Raji (cell line): ENCODE data around the gene ZFAND2A.

Source experiments
- POLR2A ChIP-seq: IDR thresholded peaks from 2 replicates; pipeline ENCODE4 v1.6.1; 2011; ENCODE audit warnings: low read depth, low read length, control low read depth; ENCODE audit not compliant: insufficient read depth

The ZFAND2A gene

DNA sequence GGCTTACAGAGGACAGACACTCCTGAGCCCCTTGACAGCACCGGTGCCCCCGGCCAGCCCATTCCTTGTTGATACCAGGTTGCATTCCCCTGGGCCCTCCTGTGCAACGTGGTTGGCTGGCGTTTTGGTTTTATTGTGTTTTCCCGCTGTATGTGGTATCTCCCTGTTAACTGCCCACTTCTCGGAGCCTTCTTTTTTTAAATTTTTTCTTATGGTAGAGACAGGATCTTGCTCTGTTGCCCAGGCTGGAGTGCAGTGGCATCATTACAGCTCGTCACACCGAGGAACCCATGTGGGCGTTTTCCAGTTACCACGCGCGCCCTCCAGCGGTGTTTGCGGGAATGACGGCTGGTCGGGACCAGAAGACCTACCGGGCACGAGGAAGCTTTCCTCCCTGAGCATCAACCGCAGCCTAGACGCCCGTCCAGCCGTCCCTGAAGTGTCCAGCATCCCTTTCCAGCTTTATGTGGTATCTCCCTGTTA lies 16.9 kb upstream of the ZFAND2A start:
- no peak for TF ChIP-seq POLR2A

DNA sequence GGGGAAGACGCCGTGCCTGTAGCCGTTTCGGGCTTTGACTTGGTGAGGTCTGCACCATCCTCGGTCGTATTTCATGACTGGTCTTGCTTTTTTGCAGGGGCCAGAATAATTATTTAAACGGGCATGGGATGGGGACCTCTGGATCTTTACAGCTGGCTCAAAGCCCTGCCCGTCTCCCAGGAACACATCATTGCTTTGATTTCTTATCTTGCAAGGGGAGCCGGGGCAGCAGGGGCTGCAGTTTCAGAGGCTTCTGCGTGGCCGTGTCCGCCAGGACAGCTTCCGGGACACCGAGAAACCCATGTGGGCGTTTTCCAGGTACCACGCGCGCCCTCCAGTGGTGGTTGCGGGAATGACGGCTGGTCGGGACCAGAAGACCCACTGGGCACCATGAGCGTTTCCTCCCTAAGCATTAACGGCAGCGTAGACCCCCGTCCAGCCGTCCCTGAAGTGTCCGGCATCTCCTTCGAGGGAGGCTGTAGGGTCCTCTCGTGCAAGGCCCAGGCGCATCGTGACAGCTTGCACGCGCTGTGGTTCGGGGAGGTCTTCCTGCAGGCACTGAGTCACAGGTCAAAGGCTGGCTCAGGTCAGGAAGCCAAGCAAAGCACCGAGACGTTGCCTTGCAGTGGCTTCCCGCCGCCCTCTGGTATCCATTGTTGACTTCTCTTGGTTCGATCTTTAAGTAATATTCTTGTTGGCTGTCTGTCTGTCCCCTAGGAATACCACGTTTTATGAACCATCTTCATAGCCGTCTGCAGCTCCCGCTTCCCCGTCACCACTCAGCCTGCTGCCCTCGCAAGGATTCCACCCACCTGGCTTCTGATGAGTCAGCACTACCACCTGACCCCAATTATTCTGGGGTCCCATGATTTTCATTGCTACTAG lies 16.2 kb upstream of the ZFAND2A start:
- TF ChIP-seq POLR2A = peak; percentile 61

DNA sequence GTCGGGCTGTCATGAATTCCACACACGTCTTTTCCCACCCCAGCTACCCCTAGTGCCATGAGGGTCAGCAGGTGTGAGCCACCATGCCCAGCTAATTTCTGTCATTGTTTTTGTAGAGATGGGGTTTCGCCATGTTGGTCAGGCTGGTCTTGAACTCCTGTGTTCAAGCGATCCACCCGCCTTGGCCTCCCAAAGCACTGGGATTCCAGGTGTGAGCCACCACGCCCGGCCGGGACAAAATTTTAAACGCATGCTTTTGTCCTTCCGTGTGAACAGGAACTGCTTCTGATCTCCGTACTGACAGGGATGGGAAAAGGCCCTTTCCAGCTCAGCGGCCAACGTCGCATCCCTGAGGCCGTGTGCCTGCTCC lies 15.6 kb upstream of the ZFAND2A start:
- TF ChIP-seq POLR2A = no peak

DNA sequence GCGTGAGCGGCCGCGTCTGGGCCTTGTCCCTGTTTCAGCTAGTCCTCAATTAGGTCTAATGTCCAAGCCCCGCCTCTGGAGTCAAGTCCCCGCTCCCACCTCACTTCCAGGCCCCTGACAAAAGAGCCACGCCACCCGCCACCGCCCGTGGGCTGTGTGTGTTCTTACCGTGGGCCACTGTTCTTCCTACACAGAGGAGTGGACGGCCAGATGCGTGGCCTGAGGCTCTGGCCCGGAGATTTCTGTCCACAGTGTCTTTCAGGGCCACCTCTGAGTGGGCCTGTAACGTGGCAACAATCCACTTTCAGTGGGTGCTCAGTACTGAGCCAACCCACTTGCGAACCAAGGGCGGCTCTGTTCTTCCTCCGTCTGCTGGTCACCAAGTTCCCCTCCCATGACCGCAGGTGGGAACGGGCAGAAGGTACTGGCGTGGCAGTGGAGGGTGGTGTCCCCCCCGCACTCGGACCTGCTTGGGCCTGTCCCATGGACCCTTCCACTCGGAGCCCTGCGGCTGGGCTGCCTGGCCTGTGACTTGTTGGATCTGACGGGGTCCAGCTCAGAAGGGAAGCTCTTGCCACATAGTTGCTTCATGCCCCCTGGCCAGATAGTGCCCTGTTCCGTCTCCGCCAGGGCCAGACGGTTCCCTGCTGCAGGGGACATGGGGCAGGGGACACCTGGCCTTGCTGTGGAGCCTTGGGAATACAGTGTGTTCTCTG lies 15.0 kb upstream of the ZFAND2A start:
- no peak for TF ChIP-seq POLR2A

DNA sequence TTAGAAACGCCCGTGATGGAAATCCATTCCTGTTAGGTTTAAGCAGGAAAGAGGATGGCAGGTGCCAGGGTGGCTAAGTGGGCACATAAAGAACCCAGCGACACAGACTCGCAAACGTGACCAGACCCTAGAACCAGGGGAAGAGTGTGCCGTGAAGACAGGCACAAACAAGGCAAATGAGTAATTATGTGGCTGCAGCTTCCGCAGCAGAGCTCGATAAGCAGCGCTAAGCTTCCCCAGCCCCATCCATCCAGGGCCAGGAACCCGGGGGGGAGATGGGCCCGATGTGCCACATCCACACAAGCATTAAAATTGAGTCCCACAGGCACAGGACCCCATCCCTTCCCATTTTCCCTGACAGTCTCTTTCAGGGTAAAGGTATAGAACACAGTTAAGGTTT lies 14.0 kb upstream of the ZFAND2A start:
- no peak for TF ChIP-seq POLR2A

DNA sequence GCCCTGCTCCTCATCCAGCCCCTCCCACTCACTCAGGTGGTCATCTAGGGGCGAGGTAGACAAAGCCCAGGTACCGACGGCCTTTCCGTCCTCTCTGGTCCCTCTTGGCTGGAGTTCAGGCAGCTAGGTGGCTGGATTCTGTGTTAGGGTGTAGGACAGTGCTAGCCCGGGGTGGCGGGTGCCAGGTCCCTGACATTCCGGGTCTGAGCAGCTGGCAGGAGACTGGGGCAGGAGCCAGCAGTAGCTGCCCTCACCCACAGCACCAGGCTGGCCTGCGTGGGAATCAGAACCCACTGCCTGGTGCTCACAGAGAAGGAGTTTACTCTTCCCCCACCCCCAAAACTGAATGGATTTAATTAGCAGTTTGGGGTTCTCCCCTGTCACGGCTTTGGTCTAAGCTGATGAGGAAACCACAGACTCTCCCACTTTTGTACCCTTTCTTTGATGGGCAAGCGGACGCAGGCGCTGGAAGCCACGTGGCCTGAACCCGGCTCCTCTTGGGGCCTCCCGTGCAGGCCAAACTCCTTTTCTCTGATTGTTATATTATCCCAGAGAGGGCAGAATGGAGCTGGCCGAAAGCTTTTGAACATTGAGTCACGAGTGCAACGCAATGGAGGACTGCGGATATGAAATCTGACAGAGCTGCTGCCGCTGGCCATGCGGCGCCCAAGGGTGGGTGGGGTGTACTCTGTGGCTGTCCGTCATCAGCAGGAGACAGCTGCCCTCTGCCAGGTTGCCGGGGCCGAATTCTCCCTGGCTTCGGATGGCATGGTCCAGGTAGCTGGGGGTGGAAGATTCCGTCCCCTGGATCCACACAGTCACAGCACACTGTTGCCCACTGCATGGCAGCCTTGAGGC lies 12.9 kb upstream of the ZFAND2A start:
- TF ChIP-seq POLR2A = no peak

DNA sequence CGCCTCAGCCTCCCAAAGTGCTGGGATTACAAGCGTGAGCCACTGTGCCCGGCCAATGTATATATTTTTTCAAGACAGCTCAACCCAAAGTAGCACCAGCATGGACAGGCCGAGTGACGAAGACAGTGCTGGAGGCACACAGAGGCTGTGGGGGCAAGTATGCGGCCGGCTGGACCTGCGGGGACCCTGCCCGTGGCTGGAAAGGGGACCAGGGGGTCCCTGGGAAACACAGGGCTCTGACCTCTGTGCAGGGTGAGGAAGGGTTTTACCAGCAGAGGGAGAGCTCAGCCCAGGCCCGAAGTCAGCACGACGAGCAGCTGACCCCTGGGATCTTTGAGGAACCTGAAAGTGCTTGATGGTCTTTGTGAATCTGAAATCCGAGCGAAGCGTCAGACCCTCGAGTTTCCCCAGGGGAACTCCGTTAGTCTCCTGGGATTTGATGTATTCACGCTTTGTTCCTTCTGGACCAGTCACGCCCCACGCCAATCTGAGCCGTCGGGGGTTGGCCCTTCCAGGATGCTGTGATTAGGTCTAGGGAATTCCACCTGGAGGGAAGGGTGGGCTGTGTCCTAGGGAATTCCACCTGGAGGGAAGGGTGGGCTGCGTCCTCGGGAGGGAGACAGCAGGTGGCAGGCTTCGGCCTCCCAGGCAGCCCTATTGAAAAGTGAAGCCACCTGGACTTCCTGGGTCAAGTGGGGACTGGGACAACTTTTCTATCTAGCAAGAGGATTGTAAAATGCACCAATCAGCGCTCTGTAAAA lies 10.9 kb upstream of the ZFAND2A start:
- TF ChIP-seq POLR2A = no peak

DNA sequence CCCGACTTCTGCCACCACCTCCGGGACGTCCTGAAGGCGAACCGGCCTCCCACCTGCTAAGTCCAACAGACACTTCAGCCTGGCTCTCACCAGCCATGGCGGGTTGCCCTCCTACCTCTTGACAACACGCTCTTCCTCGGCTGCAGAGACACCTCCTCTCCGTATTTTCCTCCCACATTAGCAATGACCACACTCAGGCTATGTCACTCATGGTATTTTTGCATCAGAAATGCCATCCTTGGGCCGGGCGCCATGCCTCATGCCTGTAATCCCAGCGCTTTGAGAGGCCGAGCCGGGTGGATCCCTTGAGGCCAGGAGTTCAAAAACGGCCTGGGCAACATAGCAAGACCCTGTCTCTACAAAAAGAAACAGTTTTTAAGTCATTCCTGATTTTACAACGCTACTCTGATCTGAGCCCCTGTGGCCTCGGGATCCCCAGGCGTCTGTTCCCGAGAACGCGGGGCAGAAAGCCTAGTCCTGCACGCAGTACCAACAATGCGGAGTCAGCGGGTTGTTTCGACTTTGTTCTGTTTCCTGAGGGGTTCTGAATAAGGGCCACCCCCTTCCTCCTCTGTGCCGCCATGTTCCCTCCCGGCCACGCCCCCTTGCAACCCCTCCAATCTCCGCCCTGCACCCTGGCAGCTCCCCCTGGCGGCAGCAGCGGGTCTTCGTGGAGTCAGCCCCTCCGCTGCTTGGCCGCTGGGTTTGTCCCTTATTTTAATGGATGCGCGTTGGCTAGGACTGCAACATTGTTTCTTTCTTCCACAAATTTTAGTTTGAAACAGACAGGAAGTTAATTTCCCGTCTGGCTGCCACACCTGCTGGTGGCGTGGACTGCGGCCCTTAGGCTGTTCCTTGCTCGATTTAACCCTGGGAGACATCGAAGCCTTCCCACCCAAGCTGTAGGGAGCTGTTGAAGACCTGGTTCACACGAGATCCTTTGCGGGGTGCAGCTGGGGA lies 9.7 kb upstream of the ZFAND2A start:
- TF ChIP-seq POLR2A = no peak

DNA sequence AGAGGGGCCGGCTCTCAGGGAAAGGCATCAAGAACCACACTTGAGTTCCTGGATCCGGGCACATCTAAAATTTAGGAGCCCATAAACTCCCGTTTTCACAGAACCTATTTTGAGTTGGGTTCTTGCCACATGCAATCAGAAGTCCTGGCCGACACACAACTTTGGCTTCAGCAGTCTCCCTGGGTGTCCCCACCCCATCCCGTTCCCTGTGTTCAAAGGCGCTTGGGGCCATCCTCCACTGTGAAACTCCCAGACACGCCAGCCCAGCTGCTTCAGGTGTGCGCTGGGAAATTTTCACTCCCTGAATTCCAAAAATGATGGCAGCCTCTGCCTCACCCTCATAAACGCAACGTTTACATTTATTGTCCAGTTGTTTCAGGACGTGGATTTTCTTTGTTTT lies 8.4 kb upstream of the ZFAND2A start:
- TF ChIP-seq POLR2A = no peak

DNA sequence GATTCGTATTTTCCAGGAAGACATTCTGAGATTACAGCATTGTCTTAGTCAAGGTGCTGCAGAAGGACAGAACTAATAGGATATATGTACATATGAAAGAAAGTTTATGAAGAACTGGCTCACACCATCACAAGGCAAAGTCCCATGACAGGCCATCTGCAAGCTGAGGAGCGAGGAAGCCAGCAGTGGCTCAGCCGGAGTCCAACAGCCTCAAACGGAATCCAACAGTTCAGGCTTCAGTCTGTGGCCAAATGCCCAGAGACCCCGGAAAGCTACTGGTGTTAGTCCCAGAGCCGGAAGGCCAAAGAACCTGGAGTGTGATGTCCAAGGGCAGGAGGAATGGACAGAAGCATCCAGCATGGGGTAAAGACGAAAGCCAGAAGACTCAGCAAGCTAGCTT lies 4.4 kb upstream of the ZFAND2A start:
- TF ChIP-seq POLR2A = no peak

DNA sequence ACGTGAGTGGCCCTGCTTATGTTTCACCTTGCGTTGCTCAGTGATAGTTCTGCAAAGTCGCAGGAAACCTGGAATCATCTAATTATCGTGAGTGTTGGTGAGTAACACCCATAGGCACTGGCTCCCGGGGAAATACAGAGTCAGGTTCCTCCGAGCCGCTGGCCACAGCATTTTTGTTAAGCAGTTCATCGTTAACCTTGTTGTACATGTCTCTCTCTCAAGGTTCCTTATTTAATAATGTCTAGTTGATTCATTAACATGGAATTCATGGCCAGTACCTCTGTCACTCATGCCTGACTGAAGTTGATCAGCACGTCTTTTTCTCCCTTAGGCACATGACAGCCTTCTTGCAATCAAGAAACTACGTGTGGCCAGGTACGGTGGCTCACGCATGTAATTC lies 3.1 kb upstream of the ZFAND2A start:
- TF ChIP-seq POLR2A = no peak

DNA sequence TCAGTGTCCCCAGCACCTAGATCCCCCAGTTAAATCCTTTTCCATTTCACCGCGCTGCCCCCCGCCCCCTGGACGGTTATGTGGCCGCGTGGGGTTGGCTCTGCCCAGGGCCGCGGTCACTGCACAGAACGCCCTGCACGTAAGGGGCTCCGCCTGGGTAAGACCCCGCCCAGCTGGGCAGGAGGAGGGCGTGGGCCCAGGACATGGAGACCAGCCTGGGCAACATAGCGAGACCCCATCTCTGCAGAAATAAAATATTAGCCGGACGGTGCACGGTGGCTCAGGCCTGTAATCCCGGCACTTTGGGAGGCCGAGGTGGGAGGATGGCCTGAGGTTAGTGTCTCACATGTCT lies 650 bp upstream of the ZFAND2A start:
- TF ChIP-seq POLR2A = no peak
